Measurements from ENCODE around the gene BARX1. TPM values are rescaled to one million over a fixed set of nuclear protein-coding genes. Genes with fewer than 3 reads are reported as not detected.

BARX1 gene
- total RNA-seq, 1 experiment from 2014 or later, result 0.71 TPM

- in situ Hi-C loops (cut with HindIII; ENCODE audit: low pct_unique_long_range_greater_than_20kb, low sequenced_read_pairs), result no loop called here
- DNase-seq (ENCODE audit: low read depth, low spot score), result no peak
Observed at GRCh38 chr9:93955981-93956784, 1.0 kb upstream of the BARX1 start.

GRCh38 chr9:93954434-93955061, 607 bp downstream of the BARX1 start:
- in situ Hi-C loops (cut with HindIII; ENCODE audit: low pct_unique_long_range_greater_than_20kb, low sequenced_read_pairs), result no loop called here
- no peak for DNase-seq (ENCODE audit: low read depth, low spot score)

- DNase-seq (ENCODE audit: low read depth, low spot score), result no peak
- in situ Hi-C loops (cut with HindIII; ENCODE audit: low pct_unique_long_range_greater_than_20kb, low sequenced_read_pairs), result no loop called here
Observed at GRCh38 chr9:93953496-93954433, 1.4 kb downstream of the BARX1 start.

GRCh38 chr9:93952784-93953495, 2.2 kb downstream of the BARX1 start:
- in situ Hi-C loops (cut with HindIII; ENCODE audit: low pct_unique_long_range_greater_than_20kb, low sequenced_read_pairs), result no loop called here
- no peak for DNase-seq (ENCODE audit: low read depth, low spot score)

GRCh38 chr9:93952119-93952783, 2.9 kb downstream of the BARX1 start:
- in situ Hi-C loops (cut with HindIII; ENCODE audit: low pct_unique_long_range_greater_than_20kb, low sequenced_read_pairs), result no loop called here

GRCh38 chr9:93951655-93952118, 3.5 kb downstream of the BARX1 start:
- in situ Hi-C loops (cut with HindIII; ENCODE audit: low pct_unique_long_range_greater_than_20kb, low sequenced_read_pairs), result no loop called here
- no peak for DNase-seq (ENCODE audit: low read depth, low spot score)

More at GRCh38 chr9:93952119-93952783, 2.9 kb downstream of the BARX1 start:
- no peak for DNase-seq (ENCODE audit: low read depth, low spot score)

- in situ Hi-C loops (cut with HindIII; ENCODE audit: low pct_unique_long_range_greater_than_20kb, low sequenced_read_pairs), result no loop called here
- DNase-seq (ENCODE audit: low read depth, low spot score), result no peak
Observed at GRCh38 chr9:93950619-93951601, 4.2 kb downstream of the BARX1 start.

- DNase-seq (ENCODE audit: low read depth, low spot score), result no peak
- in situ Hi-C loops (cut with HindIII; ENCODE audit: low pct_unique_long_range_greater_than_20kb, low sequenced_read_pairs), result no loop called here
Observed at GRCh38 chr9:93949694-93950449, 5.3 kb downstream of the BARX1 start.

GRCh38 chr9:93949073-93949693, 6.0 kb downstream of the BARX1 start:
- DNase-seq (ENCODE audit: low read depth, low spot score), result no peak
- in situ Hi-C loops (cut with HindIII; ENCODE audit: low pct_unique_long_range_greater_than_20kb, low sequenced_read_pairs), result no loop called here

- no peak for DNase-seq (ENCODE audit: low read depth, low spot score)
- in situ Hi-C loops (cut with HindIII; ENCODE audit: low pct_unique_long_range_greater_than_20kb, low sequenced_read_pairs), result no loop called here
Observed at GRCh38 chr9:93948441-93949072, 6.6 kb downstream of the BARX1 start.

GRCh38 chr9:93947409-93948070, 7.6 kb downstream of the BARX1 start:
- DNase-seq (ENCODE audit: low read depth, low spot score), result no peak
- in situ Hi-C loops (cut with HindIII; ENCODE audit: low pct_unique_long_range_greater_than_20kb, low sequenced_read_pairs), result no loop called here

GRCh38 chr9:93946338-93946712, 8.8 kb downstream of the BARX1 start:
- DNase-seq (ENCODE audit: low read depth, low spot score), result no peak
- in situ Hi-C loops (cut with HindIII; ENCODE audit: low pct_unique_long_range_greater_than_20kb, low sequenced_read_pairs), result no loop called here

GRCh38 chr9:93945400-93946337, 9.5 kb downstream of the BARX1 start:
- in situ Hi-C loops (cut with HindIII; ENCODE audit: low pct_unique_long_range_greater_than_20kb, low sequenced_read_pairs), result no loop called here
- no peak for DNase-seq (ENCODE audit: low read depth, low spot score)

Data from SK-MEL-5 (cell line).